PC-9 (cell line): Measurements from ENCODE around the gene PARP9. TPM values are rescaled to one million over a fixed set of nuclear protein-coding genes. Genes with fewer than 3 reads are reported as not detected.

ENCODE experiments used
- BruUV-seq: library from RNA; stranded (reverse); fragments of 400-500 nt; replicated peaks from 2 replicates; lab custom pipeline; 2021; lab: Mats Ljungman, UMichigan
- CTCF ChIA-PET: fragments of 300-600 bp; sonication (Branson Sonifier 250); formaldehyde crosslinking; loops from one replicate; lab custom pipeline; 2022; ENCODE audit warnings: antibody characterized with exemption; lab: Charles Lee
- POLR2A ChIA-PET: fragments of 300-600 bp; sonication (Branson Sonifier 250); formaldehyde crosslinking; loops from one replicate; lab custom pipeline; 2022; ENCODE audit warnings: antibody characterized with exemption; ENCODE audit not compliant: unreplicated experiment; lab: Charles Lee
- DNase-seq, 2 experiments: peaks; one replicate each; pipeline versions ENCODE4 v3.0.0 to v3.0.0-alpha.2; 2015 to 2022; ENCODE audit warnings: mixed read lengths in 1 of 2
- H2AFZ ChIP-seq: fragments of 200-600 bp; sonication (generic); 2 replicates; pipeline ENCODE4 v1.8.1; 2017; ENCODE audit warnings: antibody characterized with exemption
- H3F3A ChIP-seq: fragments of 200-600 bp; sonication (generic); 2 replicates; pipeline ENCODE4 v1.8.1; 2017; ENCODE audit warnings: antibody characterized with exemption, mild to moderate bottlenecking, low read depth; ENCODE audit not compliant: insufficient read depth
- H3K27ac ChIP-seq: fragments of 200-600 bp; sonication (generic); 2 replicates; pipeline ENCODE4 v1.6.1; 2016; ENCODE audit warnings: mixed run types
- H3K27me3 ChIP-seq: fragments of 200-600 bp; sonication (generic); 2 replicates; pipeline ENCODE4 v1.6.1; 2016; ENCODE audit warnings: low read depth, mixed run types; ENCODE audit not compliant: insufficient read depth
- H3K36me3 ChIP-seq: fragments of 200-600 bp; sonication (generic); 2 replicates; pipeline ENCODE4 v1.6.1; 2016; ENCODE audit warnings: low read depth, mixed run types
- H3K4me1 ChIP-seq: fragments of 200-600 bp; sonication (generic); replicated peaks from 2 replicates; pipeline ENCODE4 v1.6.1; 2016; ENCODE audit warnings: mixed run types; ENCODE audit not compliant: insufficient read depth
- H3K4me2 ChIP-seq: fragments of 200-600 bp; sonication (generic); 2 replicates; pipeline ENCODE4 v1.6.1; 2017; ENCODE audit warnings: mixed run types
- H3K4me3 ChIP-seq: fragments of 200-600 bp; sonication (generic); 2 replicates; pipeline ENCODE4 v1.6.1; 2016; ENCODE audit warnings: mixed run types
- H3K79me2 ChIP-seq: fragments of 200-600 bp; sonication (generic); 2 replicates; pipeline ENCODE4 v1.6.1; 2017; ENCODE audit warnings: low read depth, mixed run types
- H3K9me2 ChIP-seq: fragments of 200-600 bp; sonication (generic); 2 replicates; pipeline ENCODE4 v1.8.1; 2017; ENCODE audit warnings: mild to moderate bottlenecking; ENCODE audit not compliant: insufficient read depth
- H3K9me3 ChIP-seq: fragments of 200-600 bp; sonication (generic); 2 replicates; pipeline ENCODE4 v1.8.1; 2016; ENCODE audit warnings: low read depth; ENCODE audit not compliant: insufficient read depth
- H4K20me1 ChIP-seq: fragments of 200-600 bp; sonication (generic); 2 replicates; pipeline ENCODE4 v1.8.1; 2017; ENCODE audit not compliant: insufficient read depth
- EZH2 ChIP-seq: fragments of 200-600 bp; sonication (generic); IDR thresholded peaks from 2 replicates; pipeline ENCODE4 v1.8.0; 2017; ENCODE audit warnings: antibody characterized with exemption, low read depth
- intact Hi-C: fragments of 100-400 bp; cut with micrococcal nuclease; formaldehyde crosslinking; loops from one replicate; pipeline ENCODE4 v1.10.0; 2022; ENCODE audit not compliant: unreplicated experiment
- total RNA-seq: library from RNA; stranded (reverse); gene quantifications from 2 replicates; pipeline ENCODE4 v1.2.3, GENCODE V29; 2021
- TF ChIP-seq, protein P1 (sequence below): fragments of 200-600 bp; sonication (generic); conservative IDR thresholded peaks from 2 replicates; pipeline ENCODE4 v1.6.1; 2017; ENCODE audit warnings: mixed run types, antibody characterized with exemption, mild to moderate bottlenecking, moderate library complexity

PARP9 gene
- total RNA-seq, 1 experiment from 2014 or later: 21.1 TPM

DNA sequence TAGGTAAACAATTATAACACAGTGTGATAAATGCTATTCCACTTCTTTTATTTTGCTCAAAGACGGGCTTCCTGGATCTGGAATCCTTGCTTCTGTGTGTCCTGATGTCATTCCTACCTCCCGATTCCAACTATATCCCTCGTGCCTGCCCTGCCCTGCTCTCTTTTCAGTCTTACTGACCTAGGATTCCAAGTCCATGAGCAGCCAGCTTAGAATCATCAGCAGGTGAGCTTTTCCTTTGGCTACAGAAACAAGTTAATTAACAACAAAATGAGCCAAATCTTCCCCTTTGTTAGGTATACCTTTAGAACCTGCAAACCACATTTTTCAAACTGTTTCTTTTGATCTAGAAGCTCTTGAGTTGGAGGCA is 27.5 kb downstream of the PARP9 start:
- no peaks in the 10 kb centered on the region for H3K79me2 ChIP-seq
- peaks cover 27% of the 10 kb centered on the region for H3F3A ChIP-seq
- H4K20me1 ChIP-seq: no peaks in the 10 kb centered on the region
- no peaks in the 10 kb centered on the region for H3K9me2 ChIP-seq
- no peaks in the 10 kb centered on the region for H3K9me3 ChIP-seq
- H3K36me3 ChIP-seq: 0 out of 2 replicates have a peak, but pooled peaks cover 4% of the 10 kb centered on the region
- no peak overlapping the region for H3K4me2 ChIP-seq
- POLR2A ChIA-PET: no interaction called here
- intact Hi-C loops: no loop called here
- CTCF ChIA-PET: no interaction called here
- H3K27ac ChIP-seq: no peak overlapping the region
- H2AFZ ChIP-seq: no peak overlapping the region
- H3K4me1 ChIP-seq: peaks cover 27% of the 10 kb centered on the region
- no peak for DNase-seq
- H3K4me3 ChIP-seq: no peak overlapping the region
- no TSS peak for BruUV-seq
- TF ChIP-seq, protein P1, sequence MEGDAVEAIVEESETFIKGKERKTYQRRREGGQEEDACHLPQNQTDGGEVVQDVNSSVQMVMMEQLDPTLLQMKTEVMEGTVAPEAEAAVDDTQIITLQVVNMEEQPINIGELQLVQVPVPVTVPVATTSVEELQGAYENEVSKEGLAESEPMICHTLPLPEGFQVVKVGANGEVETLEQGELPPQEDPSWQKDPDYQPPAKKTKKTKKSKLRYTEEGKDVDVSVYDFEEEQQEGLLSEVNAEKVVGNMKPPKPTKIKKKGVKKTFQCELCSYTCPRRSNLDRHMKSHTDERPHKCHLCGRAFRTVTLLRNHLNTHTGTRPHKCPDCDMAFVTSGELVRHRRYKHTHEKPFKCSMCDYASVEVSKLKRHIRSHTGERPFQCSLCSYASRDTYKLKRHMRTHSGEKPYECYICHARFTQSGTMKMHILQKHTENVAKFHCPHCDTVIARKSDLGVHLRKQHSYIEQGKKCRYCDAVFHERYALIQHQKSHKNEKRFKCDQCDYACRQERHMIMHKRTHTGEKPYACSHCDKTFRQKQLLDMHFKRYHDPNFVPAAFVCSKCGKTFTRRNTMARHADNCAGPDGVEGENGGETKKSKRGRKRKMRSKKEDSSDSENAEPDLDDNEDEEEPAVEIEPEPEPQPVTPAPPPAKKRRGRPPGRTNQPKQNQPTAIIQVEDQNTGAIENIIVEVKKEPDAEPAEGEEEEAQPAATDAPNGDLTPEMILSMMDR: no peak
- no peak for TF ChIP-seq EZH2
- no peaks in the 10 kb centered on the region for H3K27me3 ChIP-seq

DNA sequence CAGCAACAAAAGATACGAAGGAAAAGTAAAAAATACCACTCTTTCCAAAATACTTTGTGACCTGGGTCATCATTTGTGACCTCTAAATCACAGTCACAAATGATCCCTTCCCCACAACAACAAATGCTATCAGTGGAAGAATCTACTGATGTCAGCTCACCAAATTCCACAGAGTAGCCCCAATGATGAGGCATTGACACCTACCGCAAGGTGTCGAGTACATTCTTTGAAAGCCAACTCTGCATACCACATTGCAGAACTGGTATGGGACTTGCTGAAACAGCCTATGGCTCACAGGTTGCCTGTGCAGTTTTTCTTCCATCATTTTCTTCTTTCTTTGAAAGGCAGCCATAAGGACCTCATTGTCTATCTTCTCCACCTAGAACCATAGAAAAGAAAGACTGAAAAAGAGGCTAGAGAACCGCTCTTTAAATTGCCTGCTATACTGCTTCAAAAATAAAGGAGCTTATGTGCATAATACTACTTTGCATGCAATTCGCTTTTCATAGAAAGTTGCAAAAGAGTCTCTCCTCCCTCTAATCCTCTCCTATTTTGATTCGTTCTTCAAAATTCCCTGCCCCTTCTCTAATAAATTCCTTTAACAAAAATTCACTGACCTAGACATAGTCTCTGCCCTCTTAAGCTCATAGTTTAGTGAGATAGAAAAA is 28.0 kb downstream of the PARP9 start:
- TF ChIP-seq, protein P1: no peak
- no peak for TF ChIP-seq EZH2
- Histone ChIP-seq H3K27me3 (no peaks in the 10 kb centered on the region), H3K27ac (no peak overlapping the region), H3F3A (peaks cover 27% of the 10 kb centered on the region), H3K4me3 (no peak overlapping the region), H3K4me1 (peaks cover 27% of the 10 kb centered on the region), H4K20me1 (no peaks in the 10 kb centered on the region), H3K9me3 (no peaks in the 10 kb centered on the region), H3K79me2 (no peaks in the 10 kb centered on the region), H2AFZ (no peak overlapping the region), H3K9me2 (no peaks in the 10 kb centered on the region), H3K36me3 (0 out of 2 replicates have a peak, but pooled peaks cover 4% of the 10 kb centered on the region), H3K4me2 (no peak overlapping the region)
- DNase-seq: no peak
- intact Hi-C loops: no loop called here
- BruUV-seq: no TSS peak
- CTCF ChIA-PET: no interaction called here
- POLR2A ChIA-PET: no interaction called here

DNA sequence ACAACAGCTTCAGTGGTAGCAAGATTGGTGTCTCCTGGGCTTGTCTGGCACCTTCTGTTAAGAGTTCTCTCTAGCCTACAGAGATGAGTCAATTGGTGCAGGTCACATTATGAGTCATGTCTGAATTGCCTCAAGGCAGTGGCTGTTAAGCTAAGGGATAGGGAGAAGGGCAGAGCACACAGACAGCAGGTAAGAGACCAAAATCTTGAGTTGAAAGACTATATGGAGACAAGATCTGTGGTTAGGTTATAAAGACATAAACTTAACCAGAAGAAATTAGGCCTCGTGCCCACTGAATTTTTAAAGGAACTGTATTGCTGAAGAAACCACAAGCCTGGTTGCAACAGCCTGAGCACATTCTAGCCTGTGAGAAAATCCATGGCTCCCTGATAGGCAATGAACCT is 30.2 kb downstream of the PARP9 start:
- peak; percentile 81 to 98 for DNase-seq
- H3K4me3 ChIP-seq: peak overlapping the region; percentile 3; the same call in 1 of the 2 replicates
- H4K20me1 ChIP-seq: no peaks in the 10 kb centered on the region
- intact Hi-C loops: loop anchor here (1.0 kb wide), 2 partner anchors 20 to 51 kb away; partner anchors contain the start of gene KPNA1
- ChIA-PET CTCF (no interaction called here), POLR2A (interaction anchor here (0.6 to 0.9 kb wide), 2 partner anchors 150 to 1499 kb away, joined by 3 to 4 read pairs; partner anchors contain the start of genes FAM162A and KALRN)
- H3K4me2 ChIP-seq: peak overlapping the region; percentile 61
- H3K9me2 ChIP-seq: no peaks in the 10 kb centered on the region
- no peaks in the 10 kb centered on the region for H3K27me3 ChIP-seq
- no peaks in the 10 kb centered on the region for H3K9me3 ChIP-seq
- peaks cover 27% of the 10 kb centered on the region for H3F3A ChIP-seq
- TF ChIP-seq EZH2: no peak
- TF ChIP-seq, protein P1: no peak
- no peaks in the 10 kb centered on the region for H3K79me2 ChIP-seq
- peak overlapping the region; percentile 97 for H3K27ac ChIP-seq
- H2AFZ ChIP-seq: peak overlapping the region; percentile 58; the same call in 1 of the 2 replicates
- peaks cover 27% of the 10 kb centered on the region for H3K4me1 ChIP-seq
- no TSS peak for BruUV-seq
- 0 out of 2 replicates have a peak, but pooled peaks cover 4% of the 10 kb centered on the region for H3K36me3 ChIP-seq
